ENCODE data around the gene CD63.

Gene CD63

GRCh38 chr12:55692631-55693322 lies 36.0 kb downstream of the CD63 start:
- no peak for DNase-seq

- DNase-seq: no peak
Measured at GRCh38 chr12:55688716-55689655, 39.8 kb downstream of the CD63 start.

GRCh38 chr12:55687746-55688145 lies 41.1 kb downstream of the CD63 start:
- DNase-seq: peak in 1 of 56 donors; percentile 7

GRCh38 chr12:55686366-55687010 lies 42.3 kb downstream of the CD63 start:
- DNase-seq: no peak

- DNase-seq: no peak
Measured at GRCh38 chr12:55685671-55686070, 43.1 kb downstream of the CD63 start.

GRCh38 chr12:55684761-55685370 lies 43.9 kb downstream of the CD63 start:
- no peak for DNase-seq

GRCh38 chr12:55683676-55684075 lies 45.1 kb downstream of the CD63 start:
- DNase-seq: no peak

GRCh38 chr12:55682087-55682796 lies 46.6 kb downstream of the CD63 start:
- DNase-seq: no peak

- peak in 14 of 56 donors; percentile 6 to 40 (median 24) for DNase-seq
Measured at GRCh38 chr12:55681142-55682077, 47.4 kb downstream of the CD63 start.

- no peak for DNase-seq
Measured at GRCh38 chr12:55679691-55680090, 49.1 kb downstream of the CD63 start.

GRCh38 chr12:55676707-55677106 lies 52.1 kb downstream of the CD63 start:
- DNase-seq: no peak

GRCh38 chr12:55675666-55676065 lies 53.1 kb downstream of the CD63 start:
- no peak for DNase-seq
